ENCODE results near the gene KLHL1.
A peak's percentile ranks its signal among the peaks of the same experiment; 100 is the strongest.

Gene KLHL1

DNA sequence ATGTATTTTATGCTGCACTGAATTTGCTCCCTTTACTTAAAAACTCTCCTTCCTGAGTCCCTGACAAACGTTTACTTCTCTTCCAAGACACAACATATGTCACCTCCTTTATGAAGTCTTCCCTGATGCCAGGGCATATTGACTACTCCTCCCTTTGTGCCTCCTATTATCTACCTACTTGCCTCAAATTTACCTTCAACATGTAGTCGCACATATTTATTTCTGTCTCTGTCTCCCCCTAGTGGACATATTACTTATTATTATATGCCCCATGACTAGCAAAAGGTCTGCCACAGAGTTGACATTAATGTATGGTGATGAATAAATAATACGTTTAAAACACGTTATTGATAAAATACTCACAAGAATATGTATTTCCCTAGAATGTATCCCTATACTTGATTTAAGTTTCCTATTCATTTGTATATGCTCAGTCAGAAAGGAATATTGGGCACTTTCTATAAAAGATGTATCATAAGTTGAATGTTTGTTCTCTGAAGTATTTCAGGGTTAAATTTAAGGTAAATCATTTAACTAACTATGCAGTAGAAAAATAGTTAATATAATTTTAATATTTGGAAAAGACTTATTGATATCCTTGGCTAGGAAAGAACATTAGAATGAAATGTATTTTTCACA, 250.9 kb downstream of the KLHL1 start:
- DNase-seq, result peak; percentile 30

DNA sequence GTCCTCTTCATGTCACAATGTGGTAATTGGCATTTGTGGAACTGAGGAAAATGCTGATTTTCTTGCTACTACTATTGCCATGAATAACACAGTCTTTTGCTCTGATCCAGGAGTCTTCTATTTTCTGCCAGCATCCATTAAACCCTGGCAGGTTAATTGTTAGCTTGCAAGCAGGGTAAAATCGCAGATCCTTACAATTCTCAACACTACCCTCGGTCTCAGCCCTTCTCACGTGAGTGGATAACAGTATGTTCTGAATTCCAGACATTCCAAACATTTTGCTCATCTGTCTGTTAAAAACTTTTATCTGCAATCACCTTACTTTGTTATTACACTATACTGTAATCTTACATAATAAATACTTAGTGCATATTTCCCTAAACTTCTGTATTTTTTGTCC, 251.9 kb downstream of the KLHL1 start:
- DNase-seq, result peak; percentile 0

DNA sequence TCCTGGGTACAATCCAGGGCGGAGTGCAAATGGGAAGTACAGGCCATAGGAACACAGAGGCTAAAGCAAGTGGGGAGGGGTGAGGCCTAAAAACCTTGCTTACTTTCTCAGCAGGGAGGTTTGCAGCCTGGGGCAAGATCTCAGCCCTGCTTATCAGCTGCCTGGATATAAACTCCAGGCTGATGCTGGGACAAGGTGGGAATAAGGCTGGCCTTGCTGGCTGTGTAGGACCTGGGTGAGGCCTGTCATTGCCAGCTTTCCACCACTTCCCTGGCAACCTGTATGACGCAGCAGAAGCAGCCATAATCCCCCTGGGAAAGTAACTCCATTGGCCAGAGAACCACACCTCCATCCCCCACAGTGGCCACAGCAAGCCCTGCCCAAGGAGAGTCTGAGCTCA, 279.7 kb downstream of the KLHL1 start:
- DNase-seq, result no peak

DNA sequence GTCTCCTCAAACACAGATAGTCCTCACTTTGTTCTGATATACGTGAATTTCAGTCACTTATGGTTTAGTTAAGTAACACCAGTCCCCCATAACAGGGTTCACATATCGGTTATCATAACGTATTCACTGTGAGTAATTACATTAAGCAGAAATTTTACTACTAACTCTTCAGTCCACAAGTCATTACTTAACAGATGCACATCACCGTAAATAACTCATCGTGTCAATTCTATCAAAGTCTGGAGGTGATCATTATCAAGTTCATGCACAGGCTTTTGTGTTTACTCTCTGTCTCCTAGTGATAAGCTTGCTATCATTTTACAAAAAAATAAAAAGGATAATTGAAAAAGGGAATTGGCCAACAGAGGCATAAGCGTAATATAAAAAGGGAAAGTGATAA, 288.1 kb downstream of the KLHL1 start:
- DNase-seq, result no peak

DNA sequence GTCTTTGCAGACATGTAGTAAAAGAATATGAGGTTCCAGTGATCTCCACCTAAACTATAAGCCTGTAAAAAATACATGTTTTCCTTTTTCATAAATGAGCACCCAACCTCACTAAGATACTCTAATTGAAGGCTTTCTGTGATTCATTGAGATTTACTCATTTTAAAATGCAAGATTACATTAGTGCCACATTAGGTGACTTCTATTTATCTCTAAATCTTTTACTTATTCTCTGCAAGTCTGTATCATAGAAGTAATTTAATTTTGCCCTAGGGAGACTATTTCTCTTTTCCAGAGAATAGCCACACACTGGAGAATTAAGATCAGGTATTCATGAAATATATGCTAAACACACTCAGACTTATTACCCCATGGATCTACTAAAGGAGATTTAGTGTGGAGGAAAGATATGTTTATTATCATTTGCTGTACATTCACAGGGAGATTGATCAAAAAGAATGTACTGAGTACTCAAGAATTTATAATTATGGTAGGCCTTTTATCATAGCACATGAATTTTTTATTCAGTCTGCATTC, 290.9 kb downstream of the KLHL1 start:
- no peak for DNase-seq

DNA sequence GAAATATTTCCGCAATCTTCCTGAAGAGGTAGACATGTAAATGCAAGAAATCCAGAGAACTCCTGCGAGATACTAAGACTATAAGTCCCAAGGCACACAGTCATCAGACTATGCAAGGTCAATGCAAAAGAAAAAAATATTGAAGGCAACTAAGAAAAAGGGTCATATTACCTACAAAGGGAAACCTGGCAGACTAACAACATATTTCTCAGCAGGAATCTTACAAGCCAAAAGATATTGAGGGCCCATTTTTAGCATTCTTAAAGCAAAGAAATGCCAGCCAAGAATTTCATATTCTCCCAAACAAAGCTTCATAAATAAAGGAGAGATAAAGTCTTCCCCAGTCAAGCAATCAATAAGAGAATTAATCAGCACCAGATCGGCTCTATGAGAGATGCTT, 299.1 kb downstream of the KLHL1 start:
- DNase-seq, result no peak

DNA sequence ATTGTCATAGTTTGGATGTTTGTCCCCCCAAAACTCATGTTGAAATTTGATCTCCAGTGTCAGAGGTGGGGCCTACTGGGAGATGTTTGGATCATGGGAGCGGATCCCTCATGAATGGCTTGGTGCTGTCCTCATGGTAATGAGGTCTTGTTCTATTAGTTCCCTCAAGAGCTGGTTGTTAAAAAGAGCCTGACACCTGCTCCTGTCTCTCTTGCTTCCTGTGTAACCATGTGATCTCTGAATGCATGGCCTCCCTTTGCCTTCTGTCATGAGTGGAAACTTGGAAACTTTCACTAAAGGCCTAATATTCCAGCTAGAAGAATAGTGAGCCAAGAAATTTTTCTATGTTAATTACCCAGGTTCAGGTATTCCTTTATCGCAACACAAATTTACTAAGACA, 312.0 kb downstream of the KLHL1 start:
- DNase-seq, result no peak

DNA sequence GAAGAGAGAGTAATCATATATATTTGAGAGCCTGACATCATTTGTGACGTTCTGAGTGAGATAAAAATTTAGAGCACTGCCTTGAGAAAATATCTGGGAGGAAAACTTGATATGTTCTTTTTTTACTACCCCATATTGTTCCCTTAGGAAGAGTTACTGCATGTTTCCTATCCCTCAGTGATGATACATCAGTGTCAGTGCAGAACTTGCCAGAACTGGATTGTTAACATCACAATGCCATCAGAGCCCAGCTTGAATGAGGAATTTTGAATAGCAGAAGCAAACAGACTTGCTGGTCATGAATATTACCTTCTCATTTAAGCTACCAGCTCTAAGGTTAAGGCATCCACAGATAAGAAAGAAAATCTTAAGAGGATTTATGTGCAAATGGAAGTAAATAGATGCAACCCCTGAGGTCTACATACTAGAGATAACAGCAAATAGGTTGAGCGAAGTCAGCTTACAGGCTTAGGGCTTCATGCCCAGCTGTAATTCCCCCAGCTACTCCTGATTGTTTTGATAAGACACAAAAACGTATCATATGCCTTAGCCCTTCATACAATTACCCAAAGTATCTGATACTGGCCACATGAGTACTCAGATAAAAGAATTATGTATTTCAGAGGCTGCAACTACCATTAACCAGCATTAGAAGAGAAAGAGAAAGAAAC, 314.3 kb downstream of the KLHL1 start:
- DNase-seq, result no peak

DNA sequence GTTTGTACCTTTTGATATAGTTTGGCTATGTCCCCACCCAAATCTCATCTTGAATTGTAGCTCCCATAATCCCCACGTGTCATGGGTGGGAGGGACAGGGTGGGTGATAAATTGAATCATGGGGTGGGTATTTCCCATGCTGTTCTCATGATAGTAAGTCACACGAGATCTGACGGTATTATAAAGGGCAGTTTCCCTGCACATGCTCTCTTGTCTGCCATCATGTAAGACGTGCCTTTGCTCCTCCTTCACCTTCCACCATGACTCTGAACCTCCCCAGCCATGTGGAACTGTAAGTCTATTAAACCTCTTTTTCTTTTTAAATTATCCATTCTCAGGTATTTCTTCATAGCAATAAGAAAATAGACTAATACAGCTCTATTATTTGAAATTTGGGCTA, 331.3 kb downstream of the KLHL1 start:
- no peak for DNase-seq

DNA sequence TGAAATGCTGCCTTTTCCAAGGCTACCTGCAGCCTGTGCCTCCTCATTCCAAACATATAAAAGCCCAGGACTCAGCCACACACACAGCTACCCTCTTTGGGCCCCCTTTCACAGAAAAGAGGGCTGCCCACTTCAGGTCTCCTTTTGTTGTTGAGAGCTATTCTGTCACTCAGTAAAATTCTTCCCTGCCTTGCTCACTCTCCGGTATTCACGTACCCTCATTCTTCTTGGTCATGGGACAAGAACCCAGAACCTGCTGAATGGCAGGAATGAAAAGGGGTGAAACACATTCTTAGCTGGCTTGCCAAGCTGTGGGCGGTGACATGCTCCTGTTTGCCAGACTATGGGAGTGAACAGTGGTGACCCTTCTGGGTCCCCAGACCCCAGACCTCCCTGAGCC, 338.6 kb downstream of the KLHL1 start:
- DNase-seq, result no peak

DNA sequence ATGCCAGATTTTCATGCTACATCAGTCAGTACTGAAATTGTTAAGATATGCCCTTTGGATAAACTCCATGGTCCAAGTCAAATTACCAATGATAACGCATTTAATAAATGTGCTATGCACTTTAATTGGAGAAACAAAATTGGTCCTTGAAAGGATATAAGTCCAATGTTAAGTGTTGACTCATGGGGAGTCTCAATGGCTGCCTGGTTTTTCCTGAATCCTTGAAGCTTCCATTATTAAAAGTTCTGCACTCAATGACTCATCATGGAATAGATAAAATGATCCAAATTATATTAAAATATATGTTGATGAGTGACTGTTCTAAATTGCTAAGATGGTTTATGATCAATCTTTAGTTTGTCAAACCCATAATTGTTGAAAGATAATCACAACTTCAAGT, 346.7 kb downstream of the KLHL1 start:
- no peak for DNase-seq

DNA sequence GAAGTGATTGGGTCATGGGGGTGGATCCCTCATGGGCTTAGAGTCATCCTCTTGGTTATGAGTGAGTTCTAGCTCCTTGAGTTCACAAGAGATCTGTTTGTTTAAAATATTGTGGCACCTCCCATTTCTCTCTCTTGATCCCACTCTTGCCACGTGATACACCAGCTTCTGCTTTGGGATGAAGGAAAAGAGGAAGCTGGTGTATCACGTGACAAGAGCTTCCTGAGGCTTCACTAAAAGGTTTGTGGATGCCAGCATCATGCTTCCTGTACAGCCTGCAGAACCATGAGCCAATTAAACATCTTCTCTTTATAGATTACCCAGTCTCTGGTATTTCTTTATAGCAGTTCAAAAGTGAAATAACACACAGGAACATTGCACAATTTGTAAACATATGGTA, 353.2 kb downstream of the KLHL1 start:
- DNase-seq, result no peak

DNA sequence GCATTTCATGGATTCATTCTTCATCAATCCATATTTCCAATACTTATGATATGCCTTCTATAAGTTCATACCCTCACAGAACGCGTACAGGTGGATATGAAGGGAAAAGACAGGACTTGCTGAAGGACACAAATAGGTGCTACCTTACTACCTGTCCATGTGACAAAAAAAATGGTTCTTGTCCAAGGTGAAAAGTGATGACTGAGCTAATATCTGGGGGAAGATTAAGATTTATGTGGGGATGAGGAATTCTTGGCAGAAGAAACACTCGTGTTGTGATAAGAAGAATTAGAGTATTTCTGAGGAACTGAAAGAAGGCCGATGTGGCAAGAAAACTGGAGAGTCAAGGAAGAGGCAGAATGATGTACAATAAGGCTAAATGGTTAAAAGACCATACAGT, 357.0 kb downstream of the KLHL1 start:
- no peak for DNase-seq

DNA sequence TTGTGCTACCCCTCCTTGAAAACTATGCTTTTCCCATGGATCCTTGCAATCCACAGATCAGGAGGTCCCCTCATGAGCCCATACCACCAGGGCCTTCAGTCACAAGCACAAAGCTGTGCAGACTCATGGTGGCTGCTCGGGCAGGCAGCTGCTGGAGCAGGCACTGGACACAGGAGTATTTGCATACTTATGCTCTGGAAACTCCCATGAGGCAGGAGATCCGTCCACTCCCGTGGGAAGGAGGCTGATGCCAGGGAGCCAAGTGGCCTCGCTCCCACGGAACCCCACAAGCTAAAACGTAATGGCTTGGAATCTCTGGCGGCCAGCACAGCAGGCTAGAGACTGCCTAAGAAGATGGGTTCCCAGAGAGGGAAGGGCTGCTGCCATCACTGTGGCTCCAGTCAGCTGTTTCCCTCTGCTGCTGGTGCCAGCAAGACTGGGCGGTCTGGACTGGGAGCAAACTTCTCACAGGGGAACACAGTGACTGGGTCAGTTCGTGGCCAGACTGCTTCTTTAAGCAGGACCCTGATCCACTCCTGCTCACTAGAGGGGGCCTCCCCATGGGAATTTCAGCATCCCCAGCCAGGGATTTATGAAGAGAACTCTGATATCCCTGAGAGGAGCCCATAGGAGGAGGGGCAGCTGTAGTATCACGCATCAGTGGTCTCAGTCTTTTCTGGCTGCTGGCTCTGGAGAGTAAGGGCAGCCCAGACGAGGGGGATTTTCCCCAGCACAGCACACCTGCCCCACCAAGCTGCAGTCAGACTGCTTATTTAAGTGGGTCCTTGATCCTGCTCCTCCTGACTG, 370.9 kb downstream of the KLHL1 start:
- DNase-seq, result no peak

DNA sequence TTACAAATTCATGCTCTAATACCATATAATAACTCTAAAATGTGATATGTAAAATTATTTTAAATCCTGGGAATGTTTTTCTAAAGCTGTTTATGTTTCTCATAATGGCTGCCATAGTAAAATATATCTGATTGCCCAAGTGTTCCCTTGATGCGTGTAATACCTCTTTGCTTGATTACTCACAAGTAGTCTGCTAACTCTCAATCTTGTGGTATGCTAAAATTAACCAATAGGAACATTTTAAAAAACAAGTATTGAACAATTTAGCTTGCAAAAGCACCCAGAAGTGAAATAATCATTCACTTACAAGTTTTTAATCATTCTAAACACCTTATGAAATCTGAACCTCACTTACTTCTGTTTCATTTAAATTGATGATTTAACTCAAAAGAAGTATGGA, 386.6 kb downstream of the KLHL1 start:
- no peak for DNase-seq

DNA sequence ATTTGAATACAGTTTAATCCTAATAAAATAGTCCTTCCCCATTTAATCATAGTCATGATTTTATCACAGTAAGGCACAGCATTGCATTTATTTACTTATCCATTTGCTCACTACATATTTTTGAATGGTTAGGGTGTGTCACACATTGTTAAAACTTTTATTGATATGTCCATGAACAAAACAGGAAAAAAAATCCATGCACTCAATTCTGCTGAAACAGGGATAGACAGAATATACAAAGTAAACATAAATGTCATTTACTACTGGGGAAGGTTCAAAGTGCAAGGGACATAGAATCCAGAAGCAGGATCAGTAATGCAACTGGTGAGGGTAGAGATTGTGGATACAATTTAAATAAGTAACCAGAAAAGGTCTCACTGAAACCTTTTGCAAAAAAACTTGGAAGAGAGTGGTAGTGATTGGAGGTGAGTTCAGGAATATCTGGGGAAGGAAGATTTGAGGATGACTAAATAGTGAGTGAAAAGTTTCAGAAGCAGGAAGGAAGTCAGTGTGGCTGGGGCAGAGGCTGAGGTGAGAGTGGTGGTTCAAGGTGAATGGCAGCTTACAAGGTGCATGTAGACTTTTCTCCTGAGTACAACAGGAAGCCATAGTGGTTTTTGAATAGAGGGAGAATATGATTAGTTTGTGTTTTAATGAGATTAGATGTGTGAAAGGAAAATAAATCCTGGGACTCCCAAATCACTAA, 387.8 kb downstream of the KLHL1 start:
- no peak for DNase-seq

DNA sequence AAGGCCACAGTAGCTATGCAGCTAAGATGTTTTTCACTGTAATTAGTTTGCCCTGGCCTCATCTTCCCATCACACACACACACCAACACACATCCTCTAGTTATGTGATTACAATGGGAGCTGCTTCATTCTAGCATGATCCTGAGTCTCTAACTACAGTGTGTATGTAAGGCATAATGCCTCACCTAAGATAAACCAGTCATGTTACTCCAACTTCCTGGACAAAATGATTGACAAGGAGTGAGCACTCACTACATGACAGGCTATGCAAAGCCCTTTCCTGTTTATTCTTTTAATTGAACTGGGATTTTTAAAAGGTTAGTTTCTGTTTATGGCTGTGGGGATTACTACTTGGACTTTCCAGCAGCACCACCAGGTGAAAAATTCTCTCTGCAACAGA, 401.4 kb downstream of the KLHL1 start:
- DNase-seq, result no peak

DNA sequence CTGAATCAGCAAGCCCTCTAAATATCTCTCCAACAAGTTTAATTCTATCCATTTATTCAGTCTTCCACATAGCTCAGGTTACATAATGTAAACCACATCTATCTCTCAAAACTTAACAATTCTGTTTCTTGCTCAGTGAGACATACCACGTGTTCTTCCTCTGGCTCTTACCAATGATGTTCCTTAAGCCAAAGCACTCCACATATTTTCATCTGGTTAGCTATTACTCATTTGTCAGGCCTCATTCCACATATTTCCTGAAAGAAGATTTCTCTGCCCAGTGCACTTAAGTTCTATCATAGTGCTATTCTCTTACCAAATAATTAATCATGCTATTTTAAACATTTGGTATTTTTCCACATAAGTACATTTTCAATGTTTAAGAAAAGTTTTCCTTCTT, 403.9 kb downstream of the KLHL1 start:
- peak; percentile 34 for DNase-seq

DNA sequence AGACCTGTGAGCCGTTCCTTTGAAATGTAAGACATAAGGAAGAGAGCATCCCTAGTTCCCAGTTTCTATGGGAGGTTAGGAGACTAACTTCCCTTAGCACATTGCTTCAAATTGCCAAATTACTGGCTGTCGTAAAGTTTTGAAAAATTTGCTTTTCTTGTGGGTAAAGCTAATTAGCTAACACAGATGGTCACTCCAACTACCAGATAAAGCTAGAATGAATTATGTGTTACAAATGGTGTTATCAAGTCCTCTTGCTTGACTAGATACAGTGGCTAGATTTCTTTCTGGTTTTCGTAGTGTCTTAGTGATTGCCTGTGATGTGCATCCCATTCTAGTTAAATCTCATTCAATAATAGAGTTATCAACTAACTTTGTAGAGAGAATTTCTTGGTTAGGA, 417.3 kb downstream of the KLHL1 start:
- no peak for DNase-seq

DNA sequence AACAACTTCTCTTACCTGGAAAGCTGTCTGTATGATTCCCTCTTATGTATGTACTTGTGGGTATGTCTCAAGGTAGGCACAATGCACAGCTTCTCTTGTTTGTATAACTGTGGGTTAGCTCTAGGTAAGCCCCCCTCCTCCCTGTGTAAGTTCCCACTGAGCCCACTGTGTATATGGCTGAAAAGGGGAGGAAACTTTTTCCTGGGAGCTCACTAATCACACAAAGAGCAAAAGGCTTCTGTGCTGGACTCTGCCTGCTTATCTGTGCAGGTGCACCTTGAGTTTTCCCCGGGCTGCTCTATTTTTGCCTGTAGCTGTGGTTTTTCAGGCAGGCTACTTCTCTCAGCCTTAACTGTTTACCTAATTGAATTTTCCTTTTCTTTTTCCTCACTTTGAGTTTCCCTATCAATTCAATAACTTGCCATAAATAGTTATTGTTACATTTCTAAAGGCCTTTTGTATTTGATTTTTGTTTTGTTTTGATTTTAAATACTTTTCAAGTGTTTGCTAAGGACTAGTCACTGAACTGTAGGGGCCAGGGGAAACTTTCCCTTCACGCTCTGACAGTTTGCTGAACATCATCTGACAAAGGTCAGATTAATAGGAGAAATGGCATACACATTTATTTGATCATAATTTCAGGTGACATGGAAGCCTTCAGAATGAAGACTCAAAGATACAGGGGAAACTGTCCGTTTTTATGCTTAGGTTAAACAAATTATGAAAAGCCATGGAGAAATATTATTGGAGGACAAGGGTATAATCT, 424.1 kb downstream of the KLHL1 start:
- DNase-seq, result no peak

DNA sequence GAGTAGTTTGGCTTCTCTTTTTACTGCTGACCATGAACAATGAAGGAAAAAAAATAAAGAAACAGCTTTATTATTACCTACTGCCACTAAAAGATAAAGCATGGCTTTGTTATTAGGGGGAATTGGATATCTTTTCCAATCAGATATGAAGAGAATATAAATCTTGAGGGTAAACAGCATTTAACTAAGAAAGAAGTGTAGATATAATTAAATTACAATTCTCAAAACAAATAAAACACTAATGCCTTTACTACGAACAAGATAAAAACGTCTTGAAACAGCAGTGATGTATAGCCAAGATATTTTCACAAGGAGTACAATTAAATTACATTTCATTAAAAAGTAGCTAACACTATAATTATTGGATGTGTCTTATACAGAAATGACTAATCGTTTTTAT, 426.5 kb downstream of the KLHL1 start:
- no peak for DNase-seq

DNA sequence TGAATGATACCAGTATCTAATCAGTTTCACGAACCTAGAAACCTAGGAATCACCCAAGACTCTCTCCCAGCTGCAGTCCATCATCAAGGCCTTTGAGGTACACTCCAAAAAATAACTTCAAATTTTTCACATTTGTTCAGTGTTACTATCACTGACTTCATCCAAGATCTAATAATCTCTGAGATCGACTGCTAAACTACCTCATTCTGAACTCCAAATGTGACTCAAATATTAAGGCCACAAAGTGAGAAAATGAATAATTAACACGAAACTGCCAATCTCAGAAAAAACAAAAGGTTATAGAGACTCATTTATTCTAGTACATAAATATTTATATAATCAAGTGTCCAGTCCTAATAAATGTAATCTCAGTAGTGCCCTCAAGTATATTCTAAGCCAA, 430.9 kb downstream of the KLHL1 start:
- no peak for DNase-seq

DNA sequence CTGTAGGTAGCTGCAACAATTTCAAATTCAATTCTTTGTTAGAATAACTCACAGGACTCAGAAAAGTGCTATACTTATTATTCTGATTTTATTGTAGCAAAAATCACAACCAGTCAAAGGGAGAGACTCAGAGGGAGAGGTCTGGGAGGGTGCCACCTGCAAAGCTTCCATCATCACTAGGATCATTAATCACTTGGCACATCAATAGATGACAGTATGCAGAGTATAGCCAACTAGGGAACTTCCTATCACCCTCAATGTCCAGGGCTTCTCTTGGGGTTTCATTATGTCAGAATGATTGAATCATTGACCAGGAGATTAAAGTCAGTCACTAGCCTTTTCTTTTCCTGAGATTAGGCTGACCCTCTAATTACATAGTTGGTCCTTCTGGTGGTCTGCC, 432.0 kb downstream of the KLHL1 start:
- no peak for DNase-seq

Data from fibroblast of skin of right biceps (primary cell).